BLaER1 treated with 17β-estradiol and CSF1 and Interleukin-3, amounts not matched to agents 10 nM and 100 nM (cell line): ENCODE data around the gene RP2.

Source experiments
- H3K27ac ChIP-seq, 11 experiments: shearing (Covaris generic); formaldehyde crosslinking; 2 replicates each; pipeline ENCODE4 v1.8.1; 2022
- H3K27me3 ChIP-seq, 11 experiments: shearing (Covaris generic); formaldehyde crosslinking; 2 replicates each; pipeline ENCODE4 v1.8.1; 2022
- H3K36me3 ChIP-seq, 11 experiments: shearing (Covaris generic); formaldehyde crosslinking; 2 replicates each; pipeline ENCODE4 v1.8.1; 2022
- H3K4me1 ChIP-seq, 10 experiments: shearing (Covaris generic); formaldehyde crosslinking; 2 replicates each; pipeline ENCODE4 v1.8.1; 2022
- H3K4me2 ChIP-seq, 11 experiments: shearing (Covaris generic); formaldehyde crosslinking; 2 replicates each; pipeline ENCODE4 v1.8.1; 2022
- H3K4me3 ChIP-seq, 10 experiments: shearing (Covaris generic); formaldehyde crosslinking; 2 replicates each; pipeline ENCODE4 v1.8.1; 2022
- H3K9ac ChIP-seq, 11 experiments: shearing (Covaris generic); formaldehyde crosslinking; 2 replicates each; pipeline ENCODE4 v1.8.1; 2022
- H3K9me3 ChIP-seq, 11 experiments: shearing (Covaris generic); formaldehyde crosslinking; replicated peaks in 1 of 11; 2 replicates each; pipeline ENCODE4 v1.8.1; 2022
- H4K20me1 ChIP-seq, 11 experiments: shearing (Covaris generic); formaldehyde crosslinking; 2 replicates each; pipeline ENCODE4 v1.8.1; 2022
- Cebpa-rat ChIP-seq, 11 experiments: shearing (Covaris generic); IDR thresholded peaks; 2 replicates each; pipeline ENCODE4 v1.8.1; 2022

The RP2 gene

GRCh38 chrX:46917622-46918021, 80.8 kb downstream of the RP2 start:
- no peak overlapping the region for H3K27ac ChIP-seq
- peaks cover 23 to 50% (median 43%) of the 10 kb centered on the region in 11 experiments for H3K9me3 ChIP-seq
- no peak for TF ChIP-seq Cebpa-rat (IDR thresholded peaks at IDR 0.05)
- no peak overlapping the region for H3K9ac ChIP-seq
- no peaks in the 10 kb centered on the region for H3K27me3 ChIP-seq
- H4K20me1 ChIP-seq = peaks cover 0 to 55% (median 18%) of the 10 kb centered on the region in 11 experiments; a peak in 12 of 22 replicates
- H3K4me1 ChIP-seq = peaks cover 0 to 16% (median 11%) of the 10 kb centered on the region in 10 experiments; a peak in 16 of 20 replicates
- no peak overlapping the region for H3K4me2 ChIP-seq
- peaks cover 0 to 7% (median 0%) of the 10 kb centered on the region in 11 experiments; a peak in 3 of 22 replicates for H3K36me3 ChIP-seq
- no peak overlapping the region for H3K4me3 ChIP-seq

GRCh38 chrX:46918434-46918833, 81.6 kb downstream of the RP2 start:
- Histone ChIP-seq H3K27me3 (no peaks in the 10 kb centered on the region), H3K27ac (no peak overlapping the region), H3K9me3 (peaks cover 17 to 45% (median 38%) of the 10 kb centered on the region in 11 experiments), H3K9ac (no peak overlapping the region), H3K4me2 (no peak overlapping the region), H4K20me1 (peaks cover 0 to 56% (median 17%) of the 10 kb centered on the region in 11 experiments; a peak in 12 of 22 replicates), H3K36me3 (peaks cover 0 to 7% (median 0%) of the 10 kb centered on the region in 11 experiments; a peak in 3 of 22 replicates), H3K4me1 (peaks cover 0 to 16% (median 11%) of the 10 kb centered on the region in 10 experiments; a peak in 16 of 20 replicates), H3K4me3 (no peak overlapping the region)
- no peak for TF ChIP-seq Cebpa-rat (IDR thresholded peaks at IDR 0.05)

GRCh38 chrX:46920235-46920634, 83.4 kb downstream of the RP2 start:
- Histone ChIP-seq H3K4me3 (no peak overlapping the region), H4K20me1 (peaks cover 0 to 43% (median 3%) of the 10 kb centered on the region in 11 experiments; a peak in 6 of 22 replicates)

DNA sequence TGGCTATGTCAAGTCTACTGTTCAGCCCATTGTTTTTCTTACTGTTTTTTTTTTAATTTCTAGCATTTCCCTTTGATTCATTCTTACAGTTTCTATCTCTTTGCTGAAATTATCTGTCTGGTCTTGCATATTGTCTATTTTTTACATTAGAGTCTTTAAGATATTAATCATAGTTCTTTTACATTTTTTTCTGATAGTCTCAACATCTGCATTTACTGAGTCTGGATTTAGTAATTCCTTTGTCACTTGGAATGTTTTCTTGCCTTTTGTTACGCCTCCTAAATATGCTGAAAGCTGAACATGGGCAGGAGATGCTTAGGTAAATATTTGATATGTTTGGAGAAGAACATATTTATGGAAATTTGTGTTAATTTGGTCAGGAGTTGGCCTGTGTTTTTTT, 85.8 kb downstream of the RP2 start:
- Histone ChIP-seq H3K27me3 (no peaks in the 10 kb centered on the region), H3K4me2 (no peak overlapping the region), H3K4me1 (no peaks in the 10 kb centered on the region), H4K20me1 (peaks cover 0 to 34% (median 0%) of the 10 kb centered on the region in 11 experiments; a peak in 6 of 22 replicates), H3K27ac (no peak overlapping the region), H3K4me3 (no peak overlapping the region), H3K9me3 (peaks cover 17 to 44% (median 38%) of the 10 kb centered on the region in 11 experiments), H3K36me3 (peaks cover 0 to 7% (median 0%) of the 10 kb centered on the region in 11 experiments; a peak in 3 of 22 replicates), H3K9ac (no peak overlapping the region)
- TF ChIP-seq Cebpa-rat (IDR thresholded peaks at IDR 0.05) = no peak

More at GRCh38 chrX:46920235-46920634, 83.4 kb downstream of the RP2 start:
- H3K27ac ChIP-seq = no peak overlapping the region
- no peak overlapping the region for H3K4me2 ChIP-seq
- TF ChIP-seq Cebpa-rat (IDR thresholded peaks at IDR 0.05) = no peak
- H3K9me3 ChIP-seq = peaks cover 17 to 44% (median 38%) of the 10 kb centered on the region in 11 experiments
- no peaks in the 10 kb centered on the region for H3K27me3 ChIP-seq
- H3K4me1 ChIP-seq = peaks cover 0 to under 1% (median 0%) of the 10 kb centered on the region in 10 experiments; a peak in 2 of 20 replicates
- H3K36me3 ChIP-seq = peaks cover 0 to 7% (median 0%) of the 10 kb centered on the region in 11 experiments; a peak in 3 of 22 replicates
- H3K9ac ChIP-seq = no peak overlapping the region

GRCh38 chrX:46927718-46928117, 90.9 kb downstream of the RP2 start:
- no peak for TF ChIP-seq Cebpa-rat (IDR thresholded peaks at IDR 0.05)
- H3K36me3 ChIP-seq = 0 out of 22 replicates have a peak, but pooled peaks cover 0 to 5% (median 0%) of the 10 kb centered on the region in 11 experiments
- H3K9ac ChIP-seq = no peak overlapping the region
- H3K9me3 ChIP-seq = peaks cover 0 to 5% (median 0%) of the 10 kb centered on the region in 11 experiments; a peak in 2 of 22 replicates
- H3K4me3 ChIP-seq = no peak overlapping the region
- H3K4me1 ChIP-seq = no peaks in the 10 kb centered on the region
- no peak overlapping the region for H3K27ac ChIP-seq
- no peak overlapping the region for H3K4me2 ChIP-seq
- H3K27me3 ChIP-seq = no peaks in the 10 kb centered on the region
- peaks cover 0 to 54% (median 0%) of the 10 kb centered on the region in 11 experiments; a peak in 7 of 22 replicates for H4K20me1 ChIP-seq

- H4K20me1 ChIP-seq = peaks cover 0 to 44% (median 0%) of the 10 kb centered on the region in 11 experiments; a peak in 7 of 22 replicates
- H3K4me2 ChIP-seq = no peak overlapping the region
- H3K9me3 ChIP-seq = no peaks in the 10 kb centered on the region
- no peak overlapping the region for H3K4me3 ChIP-seq
- no peaks in the 10 kb centered on the region for H3K4me1 ChIP-seq
- TF ChIP-seq Cebpa-rat (IDR thresholded peaks at IDR 0.05) = no peak
- H3K36me3 ChIP-seq = 0 out of 22 replicates have a peak, but pooled peaks cover 0 to 5% (median 0%) of the 10 kb centered on the region in 11 experiments
- H3K27ac ChIP-seq = no peak overlapping the region
- H3K27me3 ChIP-seq = no peaks in the 10 kb centered on the region
- H3K9ac ChIP-seq = no peak overlapping the region
Measured at GRCh38 chrX:46929439-46930261, 92.8 kb downstream of the RP2 start.
